ENCODE results near the gene GPANK1.

GPANK1 gene

DNA sequence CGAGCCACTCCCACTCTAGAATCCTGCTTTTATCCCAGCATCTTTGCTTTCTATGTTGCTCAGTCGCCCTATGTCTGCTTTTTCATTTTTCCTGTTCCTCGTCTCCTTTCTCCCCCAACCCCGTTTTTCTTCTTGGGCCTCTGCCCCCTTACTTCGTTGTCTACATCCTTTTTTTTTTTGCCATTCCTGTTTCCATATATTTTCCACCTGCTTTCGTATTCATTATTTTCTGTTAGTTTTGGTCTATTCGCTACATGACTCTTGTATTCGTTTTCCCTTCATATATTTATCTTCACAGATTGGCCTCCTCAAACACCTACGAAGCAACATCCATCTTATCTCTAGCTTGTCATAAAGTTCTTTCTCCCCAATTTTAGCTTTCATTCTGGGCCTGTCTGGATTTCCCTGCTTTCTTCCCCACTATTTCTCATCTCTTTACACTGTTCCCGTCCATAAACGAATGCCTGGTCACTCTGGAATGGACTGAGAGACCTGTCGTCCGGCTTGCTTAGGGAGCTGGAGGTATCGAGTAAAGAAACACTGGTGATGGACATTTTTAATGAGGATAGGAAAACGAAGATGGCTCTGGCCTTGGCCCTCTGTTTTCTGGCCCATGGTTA lies 43.4 kb downstream of the GPANK1 start:
- no peak for DNase-seq

DNA sequence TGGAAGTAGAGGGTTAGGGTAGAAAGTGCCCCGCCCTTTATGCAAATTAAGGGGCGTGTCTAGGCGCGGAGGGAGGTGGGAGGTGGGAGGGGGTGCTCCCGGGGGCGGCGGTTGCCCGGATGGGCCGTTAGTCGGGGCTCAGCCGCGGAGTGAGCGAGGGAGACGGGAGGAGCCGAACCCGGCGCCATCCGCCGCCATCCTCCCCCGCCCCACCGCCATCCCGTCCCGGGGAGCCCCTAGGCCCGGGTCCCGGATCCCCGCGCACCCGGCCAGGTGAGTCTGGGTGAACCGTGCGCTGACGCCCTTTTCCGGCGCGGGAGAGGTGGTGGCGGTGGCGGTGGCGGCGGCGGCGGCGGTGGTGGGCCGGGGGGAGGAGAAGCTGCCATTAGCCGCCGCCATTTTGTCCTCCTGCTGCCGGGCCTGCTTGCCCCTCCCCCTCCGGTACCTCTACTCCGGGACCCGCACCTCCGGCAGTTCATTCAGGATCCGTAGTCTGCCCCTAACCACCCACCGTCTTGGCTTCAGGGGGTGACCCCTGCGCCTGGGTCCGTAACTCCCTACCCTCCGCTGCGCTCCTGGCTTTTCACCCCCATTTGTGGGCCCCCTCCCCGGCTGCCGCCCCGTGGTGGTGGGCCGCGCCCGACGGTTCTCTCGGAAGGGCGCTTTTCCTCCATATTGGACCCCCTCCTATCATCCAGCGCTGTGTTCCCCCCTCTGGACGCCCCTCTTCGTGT lies 44.0 kb downstream of the GPANK1 start, which contains the start of gene PRRC2A:
Gene PRRC2A (plus strand): TSS at position 130 of the 734 bp plus-strand sequence. CDS start 2,075 bp downstream, outside the sequence.
- peak in 44 of 56 donors; percentile 31 to 100 (median 78) for DNase-seq

DNA sequence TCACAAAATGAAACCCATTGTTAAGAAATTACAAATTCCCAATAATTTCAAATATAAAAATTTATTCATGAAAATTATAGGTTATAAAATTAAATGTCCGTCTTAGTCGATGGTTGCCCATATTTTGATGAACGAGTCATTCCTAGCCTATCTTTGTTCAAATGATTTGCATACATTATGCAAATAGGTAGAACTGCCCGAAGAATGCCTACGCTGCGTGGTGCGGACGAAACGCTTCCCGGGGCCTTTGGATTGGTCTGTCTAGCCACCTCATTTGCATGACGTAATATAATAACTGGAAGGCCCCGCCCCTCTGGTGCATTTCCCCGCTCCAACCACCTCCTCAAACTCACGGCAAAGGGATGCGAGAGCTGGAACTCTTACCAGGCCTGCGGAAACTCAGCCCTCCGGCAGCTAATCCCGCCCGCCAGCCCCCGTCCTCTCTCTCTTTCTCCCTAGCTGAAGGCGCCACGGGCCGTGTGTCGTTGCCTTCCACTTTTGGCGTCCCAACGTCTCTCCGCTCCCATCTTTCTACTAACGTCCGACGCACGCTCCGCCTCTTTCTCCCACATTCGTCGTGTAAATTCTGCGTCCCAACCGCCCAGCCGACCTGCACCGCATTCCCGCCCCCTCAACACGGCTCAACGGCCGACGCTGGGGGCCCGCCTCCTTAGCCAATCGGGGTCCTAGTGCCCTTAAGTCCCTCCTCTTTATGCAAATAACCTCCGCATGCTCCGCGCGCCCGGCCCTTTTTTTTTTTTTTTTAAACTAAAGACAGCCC lies 44.8 kb downstream of the GPANK1 start:
- peak; percentile 79 to 100 (median 97) for DNase-seq

DNA sequence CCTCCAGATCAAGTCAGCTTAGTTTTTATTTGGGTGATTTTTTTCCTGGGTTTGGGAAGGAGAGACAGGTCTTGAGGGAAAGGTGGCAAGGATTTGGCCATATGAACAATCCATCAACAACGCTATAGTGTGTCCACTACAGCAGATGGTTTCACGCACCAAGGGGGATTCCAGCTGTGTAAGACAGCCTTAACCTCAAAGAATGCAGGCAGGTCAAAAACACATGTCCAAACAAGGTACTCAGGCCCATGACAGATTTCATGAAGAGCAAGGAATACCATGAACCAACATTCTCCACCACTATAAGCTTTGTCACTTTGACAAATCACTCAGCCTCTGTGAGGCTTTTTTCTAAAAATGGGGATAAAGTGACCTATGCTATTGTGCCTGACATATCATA lies 47.8 kb downstream of the GPANK1 start:
- no peak for DNase-seq

DNA sequence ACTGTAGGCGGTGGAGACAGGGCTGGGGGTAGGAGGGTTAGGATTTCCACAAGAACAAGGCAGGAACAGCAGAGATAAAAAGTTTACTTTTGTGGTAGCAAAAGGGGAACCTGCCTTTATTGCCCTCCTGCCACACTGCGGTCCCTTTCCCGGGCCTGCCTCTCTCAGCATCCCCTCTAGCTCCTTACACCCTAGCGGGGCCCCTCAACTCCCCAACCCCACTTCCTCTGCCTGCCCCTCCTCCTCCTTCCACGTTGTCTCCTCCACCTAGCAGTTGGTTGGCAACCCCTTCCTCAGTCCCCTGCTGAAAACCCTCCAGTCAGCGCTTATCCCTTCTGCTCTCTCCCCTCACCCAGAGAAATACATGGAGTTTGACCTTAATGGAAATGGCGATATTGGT lies 49.0 kb downstream of the GPANK1 start:
- peak in 1 of 56 donors; percentile 9 for DNase-seq

DNA sequence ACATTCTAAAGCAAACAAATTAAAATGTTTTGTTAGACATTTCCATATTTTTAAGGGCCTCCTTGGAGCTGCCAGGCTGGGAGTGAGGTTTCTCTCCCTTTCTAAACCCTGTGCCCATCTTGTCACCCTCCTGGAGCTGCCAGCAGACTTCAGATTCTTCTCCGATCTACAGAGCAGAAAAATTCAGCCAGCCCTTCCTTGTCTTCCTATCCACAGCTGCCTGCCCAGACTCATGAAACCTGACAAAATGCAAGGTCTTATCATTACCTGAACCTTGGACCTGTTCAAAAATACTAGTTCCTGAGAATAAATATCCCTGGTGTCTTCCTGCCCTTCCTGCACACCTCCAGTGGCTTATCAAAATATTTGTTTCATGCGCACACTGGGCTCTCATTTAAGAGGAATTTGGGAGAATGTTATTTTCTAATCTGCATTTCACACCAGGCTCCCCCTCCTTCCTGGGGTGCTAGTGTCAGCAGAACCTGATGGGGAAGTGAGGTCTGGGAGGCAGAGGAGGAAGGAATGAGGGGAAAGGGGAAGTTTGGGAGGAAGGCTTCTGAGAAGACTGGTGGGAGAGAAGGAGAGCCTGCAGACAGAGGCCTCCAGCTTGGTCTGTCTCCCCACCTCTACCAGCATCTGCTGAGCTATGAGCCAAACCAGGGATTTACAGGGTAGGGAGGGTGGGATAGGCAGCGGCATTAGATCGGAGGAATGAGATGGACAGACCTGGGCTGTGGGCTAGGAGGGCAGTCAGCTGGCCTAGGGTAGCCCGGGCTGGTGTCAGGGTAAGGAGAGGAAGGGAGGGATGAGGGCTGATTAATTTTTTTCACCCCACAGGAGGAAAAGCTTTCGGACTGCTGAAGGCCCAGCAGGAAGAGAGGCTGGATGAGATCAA lies 49.9 kb downstream of the GPANK1 start, which contains the start of gene AIF1:
Gene AIF1 (plus strand): TSS at position 551 of the 895 bp plus-strand sequence. CDS start 96 bp downstream, at position 647.
- peak in 3 of 56 donors; percentile 9 to 19 (median 19) for DNase-seq

DNA sequence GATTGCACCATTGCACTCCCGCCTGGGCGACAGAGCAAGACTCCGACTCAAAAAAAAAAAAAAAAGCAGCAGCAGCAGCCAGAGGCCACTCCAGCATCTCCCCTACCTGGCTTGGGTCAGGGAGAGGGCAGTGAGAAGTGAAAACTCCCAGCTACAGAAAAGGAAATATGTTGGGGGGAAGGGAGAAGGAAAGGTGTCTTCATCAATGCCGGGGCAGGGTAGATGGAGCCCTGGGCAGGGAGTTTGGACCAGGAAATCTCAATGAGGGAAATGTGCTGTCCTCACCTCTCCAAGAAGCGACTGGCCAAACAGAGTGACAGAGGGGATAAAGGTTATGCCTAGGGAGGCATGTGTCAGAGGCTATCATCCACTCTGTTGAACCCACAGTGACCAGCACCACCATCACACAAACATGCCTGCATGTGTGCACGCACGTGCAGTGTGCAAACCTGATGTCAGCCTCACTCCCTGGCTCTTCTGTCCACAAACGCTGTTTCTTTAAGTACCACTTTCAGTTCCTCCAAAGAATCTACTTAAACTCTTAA lies 50.6 kb downstream of the GPANK1 start:
- peak in 2 of 56 donors; percentile 7 to 17 for DNase-seq

Measured in amygdala (tissue), 56 donors.